Subcutaneous adipose tissue (tissue), 4 donors: ENCODE measurements around the gene ASH1L. TPM values are rescaled to one million over a fixed set of nuclear protein-coding genes. Genes with fewer than 3 reads are reported as not detected.

ENCODE experiments used
- total RNA-seq, 4 donors: library from RNA; depleted of rRNA; stranded (reverse); fragments of >200 nt; gene quantifications; one replicate each; pipeline ENCODE4 v1.1.0, GENCODE V29; 2016
- TF ChIP-seq, protein P1 (sequence below): fragments of 450-650 bp; IDR thresholded peaks from one replicate; pipeline ENCODE4 v1.5.1; 2016; ENCODE audit warnings: low read depth, mild to moderate bottlenecking, control low read depth, antibody characterized with exemption, moderate library complexity

The ASH1L gene
- total RNA-seq, 4 donors from 2014 or later: 52.4 to 93.9 (median 69.0) TPM

DNA sequence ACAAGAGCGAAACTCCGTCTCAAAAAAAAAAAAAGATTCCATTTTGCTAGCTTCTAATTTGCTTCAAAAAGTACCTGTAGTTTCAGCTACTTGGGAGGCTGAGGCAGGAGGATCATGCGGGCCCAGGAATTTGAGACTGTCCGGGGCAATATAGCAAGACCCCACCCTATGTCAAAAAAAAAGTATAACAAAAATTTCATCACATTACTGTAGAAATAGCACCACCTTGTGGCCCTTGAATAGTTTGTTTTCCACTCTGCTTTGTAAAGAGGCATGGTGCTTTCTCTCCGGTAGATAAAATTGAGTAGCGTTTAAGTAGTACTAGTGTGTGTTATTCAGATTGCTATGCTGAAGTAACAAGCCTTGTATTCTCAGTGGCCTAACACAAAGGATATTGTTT, 29.2 kb upstream of the ASH1L start:
- TF ChIP-seq, protein P1, sequence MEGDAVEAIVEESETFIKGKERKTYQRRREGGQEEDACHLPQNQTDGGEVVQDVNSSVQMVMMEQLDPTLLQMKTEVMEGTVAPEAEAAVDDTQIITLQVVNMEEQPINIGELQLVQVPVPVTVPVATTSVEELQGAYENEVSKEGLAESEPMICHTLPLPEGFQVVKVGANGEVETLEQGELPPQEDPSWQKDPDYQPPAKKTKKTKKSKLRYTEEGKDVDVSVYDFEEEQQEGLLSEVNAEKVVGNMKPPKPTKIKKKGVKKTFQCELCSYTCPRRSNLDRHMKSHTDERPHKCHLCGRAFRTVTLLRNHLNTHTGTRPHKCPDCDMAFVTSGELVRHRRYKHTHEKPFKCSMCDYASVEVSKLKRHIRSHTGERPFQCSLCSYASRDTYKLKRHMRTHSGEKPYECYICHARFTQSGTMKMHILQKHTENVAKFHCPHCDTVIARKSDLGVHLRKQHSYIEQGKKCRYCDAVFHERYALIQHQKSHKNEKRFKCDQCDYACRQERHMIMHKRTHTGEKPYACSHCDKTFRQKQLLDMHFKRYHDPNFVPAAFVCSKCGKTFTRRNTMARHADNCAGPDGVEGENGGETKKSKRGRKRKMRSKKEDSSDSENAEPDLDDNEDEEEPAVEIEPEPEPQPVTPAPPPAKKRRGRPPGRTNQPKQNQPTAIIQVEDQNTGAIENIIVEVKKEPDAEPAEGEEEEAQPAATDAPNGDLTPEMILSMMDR: no peak

DNA sequence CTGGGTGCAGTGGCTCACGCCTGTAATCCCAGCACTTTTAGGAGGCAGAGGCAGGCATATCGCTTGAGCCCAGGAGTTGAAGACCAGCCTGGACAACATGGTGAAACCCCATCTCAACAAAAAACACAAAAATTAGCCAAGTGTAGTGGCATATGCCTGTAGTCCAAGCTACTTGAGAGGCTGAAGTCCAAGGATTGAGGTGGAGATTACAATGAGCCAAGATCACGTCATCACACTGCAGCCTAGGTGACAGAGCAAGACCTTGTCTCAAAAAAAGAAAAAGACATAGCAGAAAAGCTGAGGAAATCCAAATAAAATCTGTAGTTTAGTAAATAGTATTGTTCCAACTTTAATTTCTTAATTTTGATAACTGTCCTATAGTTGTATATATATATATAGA, 11.5 kb upstream of the ASH1L start:
- TF ChIP-seq, protein P1: no peak

DNA sequence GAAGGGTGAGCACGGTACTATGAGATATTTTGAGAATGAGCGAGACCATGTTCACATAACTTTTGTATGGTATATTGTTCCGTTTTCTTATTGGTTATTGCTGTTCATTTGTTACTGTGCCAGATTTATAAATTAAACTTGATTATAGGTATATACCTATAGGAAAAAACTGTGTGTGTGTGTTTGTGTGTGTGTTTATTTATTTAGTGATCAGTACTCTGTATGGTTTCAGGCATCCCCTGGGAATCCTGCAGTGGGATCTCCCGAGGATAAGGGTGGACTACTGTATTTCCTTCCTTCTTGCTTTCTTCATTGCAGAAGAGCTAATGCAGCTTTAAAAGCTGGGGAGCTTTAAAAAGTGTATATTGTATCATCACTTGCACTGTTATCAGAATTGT, 8.0 kb upstream of the ASH1L start:
- TF ChIP-seq, protein P1: no peak

DNA sequence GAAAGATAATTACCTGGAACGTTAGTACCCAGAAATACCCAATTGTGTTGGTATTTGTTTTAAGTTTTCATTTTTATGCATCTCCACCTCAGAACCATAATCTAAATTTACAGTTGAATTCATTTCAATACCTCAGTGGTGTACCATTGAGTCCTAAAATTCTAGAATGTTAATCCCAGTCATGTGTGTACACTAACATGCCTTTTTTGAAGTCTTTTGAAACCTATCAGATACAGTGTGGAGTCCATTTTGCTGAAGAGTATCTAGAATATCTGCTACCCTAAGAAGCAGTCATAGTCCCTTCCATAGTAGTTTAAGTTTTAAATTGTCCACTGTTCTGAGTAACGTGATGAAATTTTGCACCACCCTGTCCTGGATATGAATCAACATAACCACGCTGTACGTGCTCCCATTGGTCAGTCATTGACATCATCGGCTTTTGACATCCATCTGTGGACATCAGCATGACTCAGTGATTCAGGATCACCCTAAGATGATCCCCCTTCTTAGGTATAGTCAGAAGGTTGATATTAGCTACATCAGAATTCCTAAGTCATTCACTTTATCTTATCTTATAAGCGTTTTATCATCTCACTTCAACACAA, 7.5 kb upstream of the ASH1L start:
- TF ChIP-seq, protein P1: no peak

DNA sequence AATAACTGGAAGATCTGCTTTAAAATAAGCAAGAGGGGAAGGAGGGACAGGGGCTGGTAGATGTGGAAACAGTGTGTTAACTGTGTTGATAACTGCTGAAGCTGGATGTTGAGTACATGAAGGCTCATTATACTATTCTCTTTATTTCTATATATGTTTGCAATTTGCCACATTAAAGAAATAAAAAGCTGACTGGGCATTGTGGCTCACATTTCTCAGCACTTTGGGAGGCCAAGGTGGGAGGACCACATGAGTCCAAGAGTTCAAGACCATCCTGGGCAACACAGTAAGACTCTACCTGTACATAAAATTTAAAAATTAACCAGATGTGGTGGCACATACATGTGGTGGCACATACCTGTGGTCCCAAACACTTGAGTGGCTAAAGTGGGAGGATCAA, 6.7 kb downstream of the ASH1L start:
- TF ChIP-seq, protein P1: no peak

DNA sequence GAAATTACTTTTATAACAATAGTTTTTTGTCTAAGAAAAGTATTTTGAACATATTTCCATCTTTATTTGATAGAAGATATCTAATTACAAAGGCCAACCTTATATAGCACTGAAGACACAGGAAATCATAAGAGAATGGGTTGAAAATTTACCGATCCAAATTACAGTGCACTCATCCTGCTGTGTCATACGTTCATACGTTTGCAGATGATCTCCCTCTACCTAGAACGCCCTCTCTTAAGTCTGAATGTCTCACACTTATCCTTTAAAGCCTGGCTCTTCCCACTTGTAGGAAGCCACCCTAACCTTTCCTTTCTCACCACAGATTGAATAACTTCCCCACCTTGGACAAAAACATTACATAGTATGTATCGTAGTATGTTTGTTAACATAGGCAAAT, 9.3 kb downstream of the ASH1L start:
- TF ChIP-seq, protein P1: no peak

DNA sequence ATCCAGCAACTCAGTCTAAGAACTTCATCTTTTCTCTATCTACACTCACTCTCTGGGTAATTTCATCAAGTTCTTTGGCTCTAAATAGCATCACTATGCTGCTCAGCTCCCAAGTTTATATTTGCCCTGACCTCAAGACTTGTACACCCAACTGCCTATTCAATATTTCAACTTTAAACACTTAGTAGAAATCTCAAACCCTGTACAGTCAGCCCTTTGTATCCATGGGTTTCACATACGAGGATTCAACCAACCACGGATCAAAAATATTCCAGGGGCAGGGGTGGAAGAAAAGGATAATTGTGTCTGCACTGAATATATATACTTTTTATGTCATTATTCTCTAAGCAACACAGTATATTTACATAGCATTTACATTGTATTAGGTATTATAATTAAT, 13.9 kb downstream of the ASH1L start:
- TF ChIP-seq, protein P1: no peak
